Progenitor cell of endocrine pancreas (in vitro differentiated cells): ENCODE results near the gene ATF5. TPM values are rescaled to one million over a fixed set of nuclear protein-coding genes. Genes with fewer than 3 reads are reported as not detected.

Source experiments
- DNase-seq: peaks from one replicate; pipeline ENCODE4 v3.0.0; 2021; ENCODE audit warnings: low spot score; ENCODE audit not compliant: unreplicated experiment
- H3K27ac Mint-ChIP-seq: 2 replicates; pipeline ENCODE4 v1.8.0; 2021; ENCODE audit warnings: mild to moderate bottlenecking, moderate library complexity, mixed read lengths
- H3K27me3 Mint-ChIP-seq: 2 replicates; pipeline ENCODE4 v1.8.0; 2021; ENCODE audit warnings: mixed read lengths
- H3K36me3 Mint-ChIP-seq: 2 replicates; pipeline ENCODE4 v1.8.0; 2022; ENCODE audit warnings: mixed read lengths; ENCODE audit not compliant: insufficient read depth
- H3K4me1 Mint-ChIP-seq: 2 replicates; pipeline ENCODE4 v1.8.0; 2021; ENCODE audit warnings: low read depth, mixed read lengths
- H3K4me3 Mint-ChIP-seq: 2 replicates; pipeline ENCODE4 v1.8.0; 2021; ENCODE audit warnings: low read depth, mild to moderate bottlenecking, moderate library complexity, mixed read lengths
- H3K9me3 Mint-ChIP-seq: 2 replicates; pipeline ENCODE4 v1.8.0; 2021; ENCODE audit warnings: low read depth, mixed read lengths
- total RNA-seq: library from RNA; stranded (reverse); gene quantifications from 2 replicates; pipeline ENCODE4 v1.2.1, GENCODE V29; 2021
- TF ChIP-seq, protein P1 (sequence below): fragments of 200-600 bp; sonication (generic); IDR thresholded peaks from one replicate; pipeline ENCODE4 v1.5.0; 2021; ENCODE audit warnings: antibody characterized with exemption, mild to moderate bottlenecking; ENCODE audit not compliant: unreplicated experiment

ATF5 gene
- total RNA-seq, 1 donor from 2014 or later, result 14.5 TPM

DNA sequence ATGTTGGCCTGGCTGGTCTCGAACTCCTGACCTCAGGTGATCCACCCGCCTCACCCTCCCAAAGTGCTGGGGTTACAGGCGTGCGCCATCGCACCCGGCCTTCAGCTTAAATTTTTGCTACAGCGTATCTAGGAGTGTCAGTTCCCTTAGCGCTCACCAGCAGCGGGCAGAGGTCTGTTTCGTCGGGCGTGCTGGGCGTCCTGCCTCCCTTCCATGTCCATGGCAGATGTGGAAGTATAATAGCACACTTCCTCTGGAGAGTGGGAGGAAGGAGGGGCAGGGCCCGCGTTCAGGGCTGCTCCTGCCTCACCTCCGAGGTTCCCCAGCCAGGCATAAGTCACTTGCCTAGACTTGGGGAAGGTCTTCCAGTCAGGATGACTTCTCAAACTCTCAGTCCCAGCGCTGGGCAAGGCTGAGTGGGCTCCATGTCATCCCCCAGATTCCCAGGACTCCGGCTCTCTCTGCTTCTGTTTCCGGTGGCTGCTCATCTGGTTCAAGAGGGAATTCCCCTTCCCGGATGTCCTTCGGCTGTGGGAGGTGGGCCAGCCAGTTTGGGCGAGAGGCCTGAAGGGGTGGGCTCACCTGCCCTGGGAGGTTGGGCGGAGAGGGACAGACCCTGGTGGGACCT lies 41.9 kb upstream of the ATF5 start:
- Mint-ChIP-seq H3K9me3 (no peaks in the 10 kb centered on the region), H3K36me3 (peaks cover 23% of the 10 kb centered on the region), H3K4me3 (no peak overlapping the region), H3K4me1 (peaks cover 1% of the 10 kb centered on the region), H3K27me3 (peaks cover 16% of the 10 kb centered on the region), H3K27ac (no peak overlapping the region)
- no peak for DNase-seq
- TF ChIP-seq, protein P1, sequence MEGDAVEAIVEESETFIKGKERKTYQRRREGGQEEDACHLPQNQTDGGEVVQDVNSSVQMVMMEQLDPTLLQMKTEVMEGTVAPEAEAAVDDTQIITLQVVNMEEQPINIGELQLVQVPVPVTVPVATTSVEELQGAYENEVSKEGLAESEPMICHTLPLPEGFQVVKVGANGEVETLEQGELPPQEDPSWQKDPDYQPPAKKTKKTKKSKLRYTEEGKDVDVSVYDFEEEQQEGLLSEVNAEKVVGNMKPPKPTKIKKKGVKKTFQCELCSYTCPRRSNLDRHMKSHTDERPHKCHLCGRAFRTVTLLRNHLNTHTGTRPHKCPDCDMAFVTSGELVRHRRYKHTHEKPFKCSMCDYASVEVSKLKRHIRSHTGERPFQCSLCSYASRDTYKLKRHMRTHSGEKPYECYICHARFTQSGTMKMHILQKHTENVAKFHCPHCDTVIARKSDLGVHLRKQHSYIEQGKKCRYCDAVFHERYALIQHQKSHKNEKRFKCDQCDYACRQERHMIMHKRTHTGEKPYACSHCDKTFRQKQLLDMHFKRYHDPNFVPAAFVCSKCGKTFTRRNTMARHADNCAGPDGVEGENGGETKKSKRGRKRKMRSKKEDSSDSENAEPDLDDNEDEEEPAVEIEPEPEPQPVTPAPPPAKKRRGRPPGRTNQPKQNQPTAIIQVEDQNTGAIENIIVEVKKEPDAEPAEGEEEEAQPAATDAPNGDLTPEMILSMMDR, result no peak

DNA sequence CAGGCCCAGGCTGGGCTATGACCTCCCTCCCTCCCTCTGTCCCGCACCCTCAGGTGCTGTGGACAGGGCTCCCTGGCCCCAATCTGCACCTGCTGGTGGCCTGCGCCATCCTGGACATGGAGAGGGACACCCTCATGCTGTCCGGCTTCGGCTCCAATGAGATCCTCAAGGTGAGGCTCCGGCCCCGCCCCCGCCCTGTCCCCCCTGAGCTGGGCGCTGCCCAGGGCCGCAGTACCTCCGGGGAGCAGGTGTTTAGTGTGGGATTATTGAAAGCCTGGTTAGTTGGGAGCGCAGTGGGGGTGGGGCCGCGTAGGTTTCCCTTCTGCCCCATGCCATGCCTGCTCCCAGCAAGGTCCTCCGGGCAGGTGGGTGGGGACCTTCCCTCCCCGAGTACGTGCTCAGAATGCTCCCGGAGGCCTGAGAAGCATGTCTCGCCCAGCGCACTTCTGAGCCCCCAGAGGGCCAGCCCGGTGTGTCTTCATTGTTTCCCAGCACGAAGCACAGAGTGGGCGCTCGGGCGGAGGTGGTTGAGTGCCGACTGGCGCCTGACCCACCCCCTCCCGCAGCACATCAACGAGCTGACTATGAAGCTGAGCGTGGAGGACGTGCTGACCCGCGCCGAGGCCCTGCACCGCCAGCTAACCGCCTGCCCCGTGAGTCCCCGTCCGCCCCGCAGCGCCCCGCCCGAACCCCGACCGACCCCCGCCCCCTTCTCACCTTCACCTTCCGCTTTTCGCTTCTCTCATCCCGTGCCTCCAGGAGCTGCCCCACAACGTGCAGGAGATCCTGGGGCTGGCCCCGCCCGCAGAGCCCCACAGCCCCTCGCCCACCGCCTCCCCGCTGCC lies 41.1 kb upstream of the ATF5 start:
- Mint-ChIP-seq H3K27me3 (peaks cover 24% of the 10 kb centered on the region), H3K9me3 (no peaks in the 10 kb centered on the region), H3K27ac (no peak overlapping the region), H3K36me3 (peaks cover 18% of the 10 kb centered on the region), H3K4me1 (peaks cover 1% of the 10 kb centered on the region), H3K4me3 (no peak overlapping the region)
- no peak for DNase-seq
- TF ChIP-seq, protein P1, result no peak

DNA sequence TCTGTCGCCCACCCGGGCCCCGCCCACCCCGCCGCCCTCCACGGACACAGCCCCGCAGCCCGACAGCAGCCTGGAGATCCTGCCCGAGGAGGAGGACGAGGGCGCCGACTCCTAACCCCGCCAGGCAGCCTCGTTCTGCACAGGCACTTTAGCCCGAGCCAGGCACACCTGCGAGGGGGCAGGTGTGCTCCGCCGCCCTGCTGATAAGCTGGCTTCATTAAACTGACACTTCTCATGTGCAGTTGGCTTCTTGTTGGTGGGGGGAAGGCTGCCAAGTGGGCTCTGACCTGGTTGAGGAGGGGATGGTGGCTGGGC lies 40.5 kb upstream of the ATF5 start:
- Mint-ChIP-seq H3K4me1 (peaks cover 1% of the 10 kb centered on the region), H3K27ac (no peak overlapping the region), H3K4me3 (no peak overlapping the region), H3K36me3 (peaks cover 14% of the 10 kb centered on the region), H3K27me3 (peaks cover 30% of the 10 kb centered on the region), H3K9me3 (no peaks in the 10 kb centered on the region)
- TF ChIP-seq, protein P1, result no peak
- DNase-seq, result no peak

DNA sequence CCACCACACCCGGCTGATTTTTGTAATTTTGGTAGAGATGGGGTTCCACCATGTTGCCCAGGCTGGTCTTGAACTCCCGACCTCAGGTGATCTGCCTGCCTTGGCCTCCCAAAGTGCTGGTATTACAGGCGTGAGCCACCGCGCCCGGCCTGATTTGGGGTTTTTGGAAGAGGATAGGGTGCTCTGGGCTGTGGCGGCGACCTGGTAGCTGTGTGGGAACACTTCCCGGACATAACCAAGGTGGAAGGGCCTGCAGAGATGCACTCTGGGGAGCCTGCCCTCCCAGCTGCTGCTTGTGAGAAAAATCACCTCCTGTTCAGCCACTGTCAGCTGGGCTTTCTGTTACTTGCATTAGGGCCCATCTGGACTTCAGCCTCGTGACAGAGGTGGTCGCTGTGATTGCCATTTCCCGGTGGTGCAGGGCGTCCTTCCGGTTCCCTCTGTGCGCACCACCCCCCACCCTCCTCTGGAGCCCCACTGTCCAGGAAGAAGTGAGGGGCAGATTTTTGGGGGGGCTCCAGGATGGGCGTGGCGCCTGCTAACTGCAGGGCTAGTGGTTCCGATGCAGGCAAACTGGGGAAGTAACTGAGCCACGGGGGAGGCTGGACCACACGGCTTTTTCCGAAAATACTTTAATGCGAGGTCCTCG lies 39.8 kb upstream of the ATF5 start:
- H3K27me3 Mint-ChIP-seq, result peaks cover 31% of the 10 kb centered on the region
- H3K9me3 Mint-ChIP-seq, result no peaks in the 10 kb centered on the region
- peaks cover 1% of the 10 kb centered on the region for H3K4me1 Mint-ChIP-seq
- peaks cover 13% of the 10 kb centered on the region for H3K36me3 Mint-ChIP-seq
- no peak for DNase-seq
- TF ChIP-seq, protein P1, result no peak
- no peak overlapping the region for H3K27ac Mint-ChIP-seq
- no peak overlapping the region for H3K4me3 Mint-ChIP-seq

DNA sequence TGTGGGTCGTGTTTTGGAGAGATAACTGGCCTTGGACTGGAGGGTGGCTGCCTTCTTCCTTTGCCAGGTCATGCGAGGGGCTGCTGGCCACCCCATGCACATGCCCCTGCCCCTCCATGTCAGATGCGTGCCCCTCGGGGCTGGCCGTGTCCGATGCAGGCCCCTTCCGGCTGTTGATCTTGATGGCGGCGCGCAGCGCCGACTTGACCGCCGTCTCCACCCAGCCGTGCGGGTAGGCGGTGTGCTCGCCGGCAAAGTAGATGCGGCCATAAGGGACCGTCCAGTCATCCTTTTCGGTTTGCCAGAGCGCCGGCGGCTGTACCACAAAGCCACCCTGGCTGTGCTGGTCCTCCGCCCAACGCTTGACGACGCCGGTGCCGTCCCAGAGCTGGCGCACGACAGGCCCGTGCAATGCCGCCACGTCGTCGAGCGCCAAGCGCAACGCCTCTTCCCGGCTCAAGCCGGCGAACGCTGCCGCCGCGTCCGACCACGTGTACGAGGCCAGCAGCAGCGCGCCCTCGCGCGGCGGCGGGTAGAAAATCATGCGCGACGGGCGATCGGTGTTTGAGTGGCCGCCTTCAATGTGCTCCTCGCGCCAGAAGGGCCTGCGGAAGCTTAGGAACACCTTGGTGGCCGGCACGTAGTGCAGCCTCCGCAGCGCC lies 39.2 kb upstream of the ATF5 start:
- Mint-ChIP-seq H3K4me1 (peaks cover 1% of the 10 kb centered on the region), H3K27ac (no peak overlapping the region), H3K4me3 (no peak overlapping the region), H3K9me3 (no peaks in the 10 kb centered on the region), H3K27me3 (peaks cover 31% of the 10 kb centered on the region), H3K36me3 (peaks cover 11% of the 10 kb centered on the region)
- TF ChIP-seq, protein P1, result peak; percentile 72
- DNase-seq, result peak; percentile 49
